CD14-positive monocyte (primary cell): Measurements from ENCODE around the gene CHCHD6. TPM values are rescaled to one million over a fixed set of nuclear protein-coding genes. Genes with fewer than 3 reads are reported as not detected.

Experiments
- DNase-seq, 3 donors: peaks; one replicate each; pipeline ENCODE4 v3.0.0-alpha.2; 2011 to 2022
- H2AFZ ChIP-seq: 2 replicates; pipeline ENCODE4 v1.6.0; 2012; ENCODE audit warnings: mild to moderate bottlenecking, low read depth, low read length, inconsistent platforms; ENCODE audit not compliant: insufficient read depth, poor library complexity, severe bottlenecking
- H3K27ac ChIP-seq, 2 donors: 1 replicate in 1 of 2; 2 replicates in 1 of 2; pipeline ENCODE4 v1.5.1; 2012 to 2013; ENCODE audit warnings: low read length in 2 of 2, control low read depth in 1 of 2, inconsistent platforms in 1 of 2, low read depth in 1 of 2, mild to moderate bottlenecking in 1 of 2
- H3K27me3 ChIP-seq, 2 donors: one replicate each; pipeline versions ENCODE4 v1.6.0 to v1.6.1; 2011 to 2013; ENCODE audit warnings: low read length in 2 of 2; ENCODE audit not compliant: control insufficient read depth in 2 of 2, insufficient read depth in 2 of 2
- H3K36me3 ChIP-seq, 2 donors: replicated peaks in 1 of 2; 1 replicate in 1 of 2; 2 replicates in 1 of 2; pipeline versions ENCODE4 v1.5.1 to v1.6.1; 2012 to 2013; ENCODE audit warnings: low read length in 2 of 2, control low read depth in 1 of 2, inconsistent platforms in 1 of 2, mild to moderate bottlenecking in 1 of 2; ENCODE audit not compliant: insufficient read depth in 2 of 2, control insufficient read depth in 1 of 2
- H3K4me1 ChIP-seq, 2 donors: 1 replicate in 1 of 2; 2 replicates in 1 of 2; pipeline versions ENCODE4 v1.5.1 to v1.6.1; 2012 to 2013; ENCODE audit warnings: low read length in 2 of 2, control low read depth in 1 of 2, inconsistent platforms in 1 of 2, mild to moderate bottlenecking in 1 of 2, moderate library complexity in 1 of 2; ENCODE audit not compliant: insufficient read depth in 2 of 2, control insufficient read depth in 1 of 2
- H3K4me2 ChIP-seq: replicated peaks from 2 replicates; pipeline ENCODE3; 2012; ENCODE audit warnings: low read length, moderate library complexity, mild to moderate bottlenecking; ENCODE audit not compliant: poor library complexity, severe bottlenecking; ENCODE audit errors: extremely low read depth
- H3K4me3 ChIP-seq, 3 experiments: fragments of 200-600 bp in 1 of 3; sonication (generic) in 1 of 3; replicated peaks in 1 of 3; 1 replicate in 2 of 3; 2 replicates in 1 of 3; pipeline ENCODE4 v1.5.1; 2011 to 2013; ENCODE audit warnings: low read length in 3 of 3, mild to moderate bottlenecking in 3 of 3, control low read depth in 2 of 3, low read depth in 2 of 3, inconsistent platforms in 1 of 3, moderate library complexity in 1 of 3
- H3K79me2 ChIP-seq: 2 replicates; pipeline ENCODE4 v1.6.0; 2012; ENCODE audit warnings: mild to moderate bottlenecking, control low read depth, inconsistent platforms, low read length, moderate library complexity; ENCODE audit not compliant: insufficient read depth
- H3K9ac ChIP-seq: 2 replicates; pipeline ENCODE4 v1.6.0; 2017; ENCODE audit warnings: low read length, mild to moderate bottlenecking; ENCODE audit not compliant: insufficient read depth, poor library complexity, severe bottlenecking
- H3K9me3 ChIP-seq, 2 donors: replicated peaks in 1 of 2; 1 replicate in 1 of 2; 2 replicates in 1 of 2; pipeline versions ENCODE4 v1.5.1 to v1.6.1; 2012 to 2013; ENCODE audit warnings: low read length in 2 of 2, control low read depth in 1 of 2; ENCODE audit not compliant: control insufficient read depth in 1 of 2, insufficient read depth in 1 of 2
- H4K20me1 ChIP-seq: 2 replicates; pipeline ENCODE4 v1.6.0; 2012; ENCODE audit warnings: mild to moderate bottlenecking, low read length, control low read depth, moderate library complexity; ENCODE audit not compliant: insufficient read depth
- H3K27ac Mint-ChIP-seq, 7 donors: one replicate each; pipeline ENCODE4 v1.8.0; 2020; ENCODE audit warnings: mild to moderate bottlenecking in 7 of 7, mixed read lengths in 7 of 7, moderate library complexity in 6 of 7, inconsistent platforms in 2 of 7
- H3K27me3 Mint-ChIP-seq, 3 donors: one replicate each; pipeline ENCODE4 v1.8.0; 2021 to 2022; ENCODE audit warnings: low read depth in 3 of 3, mild to moderate bottlenecking in 3 of 3, mixed read lengths in 3 of 3, moderate library complexity in 3 of 3, inconsistent platforms in 1 of 3
- H3K36me3 Mint-ChIP-seq, 2 donors: one replicate each; pipeline ENCODE4 v1.8.0; 2020; ENCODE audit warnings: mixed read lengths in 2 of 2, inconsistent platforms in 1 of 2, mild to moderate bottlenecking in 1 of 2
- H3K4me1 Mint-ChIP-seq: one replicate; pipeline ENCODE4 v1.8.0; 2020; ENCODE audit warnings: mild to moderate bottlenecking, mixed read lengths
- H3K4me3 Mint-ChIP-seq, 2 donors: one replicate each; pipeline ENCODE4 v1.8.0; 2020; ENCODE audit warnings: mild to moderate bottlenecking in 2 of 2, mixed read lengths in 2 of 2, moderate library complexity in 1 of 2
- H3K9me3 Mint-ChIP-seq, 7 donors: one replicate each; pipeline ENCODE4 v1.8.0; 2020 to 2022; ENCODE audit warnings: mixed read lengths in 7 of 7, mild to moderate bottlenecking in 6 of 7, moderate library complexity in 6 of 7, inconsistent platforms in 2 of 7
- WGBS: methylation state at CpG from one replicate; pipeline ENCODE4 v1.1.5; 2013; ENCODE audit warnings: missing lambda C conversion rate; ENCODE audit not compliant: insufficient coverage; 5-methylcytosine and 5-hydroxymethylcytosine counted together
- intact Hi-C, 2 donors: fragments of 100-400 bp; cut with micrococcal nuclease; formaldehyde crosslinking; loops; one replicate each; pipeline versions ENCODE4 v1.15.0 to v1.15.1; 2023
- polyA plus RNA-seq, 3 donors: library from polyadenylated mRNA; depleted of rRNA in 1 of 3; unstranded in 2 of 3; stranded (reverse) in 1 of 3; fragments of 300-500 nt in 2 of 3; fragments of >200 nt in 1 of 3; fragmentation: Illumina TruSeq in 2 of 3; gene quantifications; 1 replicate in 2 of 3; 2 replicates in 1 of 3; pipeline ENCODE4 v1.2.3, GENCODE V29; 2012 to 2021
- TF ChIP-seq, protein P1 (sequence below): fragments of 200-600 bp; IDR thresholded peaks from one replicate; pipeline ENCODE4 v1.8.0; 2022; ENCODE audit warnings: antibody characterized with exemption, mild to moderate bottlenecking

CHCHD6 gene
- polyA plus RNA-seq, 3 donors: 1.1 to 1.8 (median 1.8) TPM

- H3K9me3 Mint-ChIP-seq: no peaks in the 10 kb centered on the region
- 89% methylated on average over 17 of the region's 17 CpGs for WGBS
- no peak overlapping the region for H3K4me2 ChIP-seq
Measured at GRCh38 chr3:126959921-126960603, 256.0 kb downstream of the CHCHD6 start.

DNA sequence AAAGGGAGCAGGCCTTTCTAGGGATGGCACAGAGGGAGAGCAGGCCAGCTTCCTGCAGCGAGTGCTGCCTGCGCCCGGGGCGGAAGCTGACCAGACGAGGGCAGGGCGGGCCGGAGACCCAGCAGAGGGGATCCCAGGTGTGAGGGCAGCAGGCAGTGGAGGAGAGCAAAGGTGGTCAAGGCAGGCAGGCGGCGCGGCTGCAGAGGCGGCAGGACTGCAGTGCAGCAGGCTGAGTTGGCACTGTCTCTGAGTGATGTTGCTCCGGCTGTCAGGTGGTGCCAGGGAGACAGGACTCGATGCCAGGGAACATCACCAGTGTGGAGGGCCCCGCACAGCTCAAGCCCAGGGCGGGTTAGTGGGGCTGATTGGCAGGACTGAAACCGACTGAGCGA lies 256.6 kb downstream of the CHCHD6 start:
- H3K9ac ChIP-seq: no peak overlapping the region
- WGBS: 92% methylated on average over 17 of the region's 17 CpGs

More at GRCh38 chr3:126959921-126960603, 256.0 kb downstream of the CHCHD6 start:
- Histone ChIP-seq H3K9ac (no peak overlapping the region), H4K20me1 (no peaks in the 10 kb centered on the region), H3K27ac (no peak overlapping the region), H3K4me1 (no peaks in the 10 kb centered on the region), H3K36me3 (no peaks in the 10 kb centered on the region), H3K79me2 (no peaks in the 10 kb centered on the region), H3K9me3 (no peaks in the 10 kb centered on the region), H3K4me3 (no peak overlapping the region), H3K27me3 (peaks cover 0 to under 1% of the 10 kb centered on the region in 2 donors), H2AFZ (no peak overlapping the region)
- TF ChIP-seq, protein P1, sequence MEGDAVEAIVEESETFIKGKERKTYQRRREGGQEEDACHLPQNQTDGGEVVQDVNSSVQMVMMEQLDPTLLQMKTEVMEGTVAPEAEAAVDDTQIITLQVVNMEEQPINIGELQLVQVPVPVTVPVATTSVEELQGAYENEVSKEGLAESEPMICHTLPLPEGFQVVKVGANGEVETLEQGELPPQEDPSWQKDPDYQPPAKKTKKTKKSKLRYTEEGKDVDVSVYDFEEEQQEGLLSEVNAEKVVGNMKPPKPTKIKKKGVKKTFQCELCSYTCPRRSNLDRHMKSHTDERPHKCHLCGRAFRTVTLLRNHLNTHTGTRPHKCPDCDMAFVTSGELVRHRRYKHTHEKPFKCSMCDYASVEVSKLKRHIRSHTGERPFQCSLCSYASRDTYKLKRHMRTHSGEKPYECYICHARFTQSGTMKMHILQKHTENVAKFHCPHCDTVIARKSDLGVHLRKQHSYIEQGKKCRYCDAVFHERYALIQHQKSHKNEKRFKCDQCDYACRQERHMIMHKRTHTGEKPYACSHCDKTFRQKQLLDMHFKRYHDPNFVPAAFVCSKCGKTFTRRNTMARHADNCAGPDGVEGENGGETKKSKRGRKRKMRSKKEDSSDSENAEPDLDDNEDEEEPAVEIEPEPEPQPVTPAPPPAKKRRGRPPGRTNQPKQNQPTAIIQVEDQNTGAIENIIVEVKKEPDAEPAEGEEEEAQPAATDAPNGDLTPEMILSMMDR: no peak
- Mint-ChIP-seq H3K27me3 (peaks cover 7 to 28% (median 18%) of the 10 kb centered on the region in 3 donors), H3K36me3 (no peaks in the 10 kb centered on the region), H3K4me3 (no peak overlapping the region), H3K27ac (peak overlapping the region in 1 of 7 donors; percentile 37), H3K4me1 (no peaks in the 10 kb centered on the region)
- no peak for DNase-seq
- intact Hi-C loops: no loop called here

More for the DNA sequence above, 256.6 kb downstream of the CHCHD6 start:
- no peaks in the 10 kb centered on the region for H3K36me3 Mint-ChIP-seq
- Histone ChIP-seq H3K4me2 (no peak overlapping the region), H3K27me3 (peaks cover 0 to 5% of the 10 kb centered on the region in 2 donors), H3K9me3 (no peaks in the 10 kb centered on the region), H3K4me1 (no peaks in the 10 kb centered on the region), H3K36me3 (no peaks in the 10 kb centered on the region), H2AFZ (no peak overlapping the region), H3K27ac (no peak overlapping the region), H3K79me2 (no peaks in the 10 kb centered on the region), H3K4me3 (no peak overlapping the region), H4K20me1 (no peaks in the 10 kb centered on the region)
- peak overlapping the region in 4 of 7 donors; percentile 4 to 63 (median 42) for H3K27ac Mint-ChIP-seq
- H3K9me3 Mint-ChIP-seq: no peaks in the 10 kb centered on the region
- no peaks in the 10 kb centered on the region for H3K4me1 Mint-ChIP-seq
- no peak for DNase-seq
- peaks cover 7 to 26% (median 17%) of the 10 kb centered on the region in 3 donors for H3K27me3 Mint-ChIP-seq
- H3K4me3 Mint-ChIP-seq: no peak overlapping the region
- intact Hi-C loops: no loop called here
- TF ChIP-seq, protein P1: no peak
